Hematopoietic multipotent progenitor cell (in vitro differentiated cells): ENCODE data around the gene COA5. TPM values are rescaled to one million over a fixed set of nuclear protein-coding genes. Genes with fewer than 3 reads are reported as not detected.
A peak's percentile ranks its signal among the peaks of the same experiment; 100 is the strongest.
"Not testable (repeated sequence)": the region's sequence is repeated elsewhere in the genome, so short reads cannot be mapped to it uniquely, and the experiment has no call there.

Source experiments
- DNase-seq, 3 donors: peaks; one replicate each; pipeline ENCODE4 v3.0.0-alpha.2; 2011 to 2015; ENCODE audit warnings: low read depth in 2 of 3, low spot score in 2 of 3
- total RNA-seq: library from RNA; depleted of rRNA; stranded (reverse); fragments of >200 nt; gene quantifications from one replicate; pipeline ENCODE4 v1.2.3, GENCODE V29; 2012

The COA5 gene
- total RNA-seq, 1 donor: 14.5 TPM

GRCh38 chr2:98607104-98607503 lies 1.2 kb downstream of the COA5 start:
- peak in 1 of 3 donors; percentile 6 for DNase-seq

GRCh38 chr2:98606431-98606830 lies 1.9 kb downstream of the COA5 start:
- DNase-seq: no peak

GRCh38 chr2:98605076-98605475 lies 3.2 kb downstream of the COA5 start:
- DNase-seq: no peak

GRCh38 chr2:98604547-98604946 lies 3.8 kb downstream of the COA5 start:
- DNase-seq: no peak

DNA sequence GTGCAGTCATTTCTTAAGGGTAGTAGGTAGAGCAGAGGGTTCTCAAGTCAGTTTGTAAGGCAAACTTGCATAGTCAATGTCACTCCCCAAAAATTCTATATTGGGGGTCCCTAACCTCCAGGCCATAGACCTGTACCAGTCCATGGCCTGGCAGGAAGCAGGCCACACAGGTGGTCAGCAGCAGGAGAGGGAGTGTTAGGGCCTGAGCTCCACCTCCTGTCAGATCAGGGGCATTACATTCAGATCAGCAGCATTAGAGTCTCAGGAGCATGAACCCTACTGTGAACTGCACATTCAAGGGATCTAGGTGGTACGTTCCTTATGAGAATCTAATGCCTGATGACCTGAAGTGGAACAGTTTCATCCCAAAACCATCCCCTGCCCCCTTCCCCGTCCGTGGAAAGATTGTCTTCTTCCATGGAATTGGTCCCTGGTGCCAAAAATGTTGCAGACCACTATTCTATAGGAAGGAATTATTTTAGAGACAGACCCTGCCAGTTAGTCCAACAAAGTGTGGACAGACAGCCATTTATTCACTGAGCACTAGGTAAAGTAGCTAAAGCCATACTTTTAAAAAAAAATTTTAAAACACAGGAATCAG lies 6.7 kb downstream of the COA5 start:
- peak in 2 of 3 donors; percentile 18 to 30 for DNase-seq

GRCh38 chr2:98598781-98599428 lies 9.4 kb downstream of the COA5 start:
- DNase-seq: no peak

GRCh38 chr2:98594665-98595064 lies 13.6 kb downstream of the COA5 start:
- not testable (repeated sequence) for DNase-seq

DNA sequence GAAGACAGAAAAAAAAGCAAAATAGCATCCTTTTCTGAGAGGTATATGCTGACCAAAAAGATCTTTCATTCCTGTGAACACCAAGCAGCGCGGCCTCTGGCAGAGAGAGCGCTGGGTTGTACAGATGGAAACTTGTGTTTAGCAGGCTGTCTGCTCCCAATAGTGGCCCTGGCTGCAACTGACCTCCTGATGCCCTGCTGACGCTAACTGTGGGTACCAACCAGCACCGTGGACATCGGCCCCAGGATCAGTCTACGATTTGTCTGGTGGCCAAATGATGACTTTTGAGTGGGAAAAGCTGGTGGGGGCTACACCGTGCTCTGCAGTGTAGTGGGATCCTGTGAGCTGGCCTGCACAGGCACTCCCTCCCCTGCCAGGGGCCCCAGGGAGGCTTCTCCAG lies 15.7 kb downstream of the COA5 start:
- DNase-seq: no peak

DNA sequence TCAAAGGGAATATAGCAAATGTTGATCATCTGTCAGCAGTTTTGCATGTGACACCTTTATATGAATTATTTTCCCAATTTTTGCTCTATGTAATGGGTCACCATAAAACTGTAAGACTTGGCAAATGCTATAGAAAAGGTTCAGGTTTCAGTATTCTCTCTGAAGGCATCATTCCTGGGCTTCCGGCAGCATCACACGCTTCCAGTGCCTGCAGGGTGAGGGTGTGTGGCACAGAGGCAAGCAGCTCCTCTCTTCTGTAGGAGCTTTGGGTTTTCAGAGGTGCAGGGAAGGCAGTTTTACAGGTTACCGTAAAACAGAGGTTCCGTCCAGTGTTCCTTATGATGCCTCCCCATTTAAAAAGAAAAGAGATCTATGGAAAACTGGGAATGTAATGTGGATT lies 18.8 kb downstream of the COA5 start:
- no peak for DNase-seq

GRCh38 chr2:98588880-98589431 lies 19.4 kb downstream of the COA5 start:
- no peak for DNase-seq

DNA sequence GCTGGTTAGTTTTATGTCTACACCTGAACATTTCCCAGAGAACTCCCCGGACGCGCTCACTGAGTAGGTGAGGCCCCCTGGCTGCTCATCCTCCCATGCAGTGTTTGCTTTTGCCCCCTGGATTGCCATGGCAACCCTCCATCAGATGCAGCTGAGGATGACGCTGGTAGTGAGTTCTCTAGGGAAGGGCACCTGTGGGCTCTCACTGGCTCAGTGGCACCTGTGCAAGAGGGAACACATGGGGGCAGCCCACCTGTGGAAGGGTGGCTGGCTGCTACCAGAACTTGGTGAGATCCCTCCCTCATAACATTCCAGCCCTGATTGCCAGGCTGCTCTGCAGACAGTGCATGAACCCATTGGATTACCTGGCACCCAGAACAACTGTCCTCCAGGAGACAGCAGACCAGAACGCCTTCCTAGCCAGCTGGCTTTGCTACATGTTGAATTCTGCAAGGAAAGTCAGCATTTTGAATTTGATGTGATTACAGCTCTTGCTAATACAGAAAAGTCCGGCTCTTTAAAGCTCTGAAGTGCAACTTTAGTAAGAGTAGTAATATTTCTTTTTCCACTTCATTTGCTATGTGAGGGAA lies 21.7 kb downstream of the COA5 start:
- DNase-seq: no peak

DNA sequence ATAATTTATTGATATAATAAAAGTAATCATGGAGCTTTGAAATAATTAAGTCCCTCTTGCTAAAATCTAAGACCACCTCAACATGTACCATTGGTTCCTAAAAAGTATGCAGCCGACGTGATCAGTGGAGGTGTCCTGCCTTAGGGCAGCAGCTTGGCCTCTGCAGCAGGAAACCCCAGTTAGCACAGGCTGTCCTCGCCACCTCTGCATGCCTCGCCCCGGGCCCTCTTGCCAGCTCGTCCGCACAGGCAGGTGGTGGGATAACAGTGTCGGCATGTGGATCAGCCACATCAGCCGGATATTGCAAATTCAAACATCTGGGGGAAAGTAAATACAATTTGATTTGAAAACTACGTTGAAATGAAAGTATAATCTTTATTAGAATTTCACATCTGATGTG lies 22.9 kb downstream of the COA5 start:
- DNase-seq: no peak

DNA sequence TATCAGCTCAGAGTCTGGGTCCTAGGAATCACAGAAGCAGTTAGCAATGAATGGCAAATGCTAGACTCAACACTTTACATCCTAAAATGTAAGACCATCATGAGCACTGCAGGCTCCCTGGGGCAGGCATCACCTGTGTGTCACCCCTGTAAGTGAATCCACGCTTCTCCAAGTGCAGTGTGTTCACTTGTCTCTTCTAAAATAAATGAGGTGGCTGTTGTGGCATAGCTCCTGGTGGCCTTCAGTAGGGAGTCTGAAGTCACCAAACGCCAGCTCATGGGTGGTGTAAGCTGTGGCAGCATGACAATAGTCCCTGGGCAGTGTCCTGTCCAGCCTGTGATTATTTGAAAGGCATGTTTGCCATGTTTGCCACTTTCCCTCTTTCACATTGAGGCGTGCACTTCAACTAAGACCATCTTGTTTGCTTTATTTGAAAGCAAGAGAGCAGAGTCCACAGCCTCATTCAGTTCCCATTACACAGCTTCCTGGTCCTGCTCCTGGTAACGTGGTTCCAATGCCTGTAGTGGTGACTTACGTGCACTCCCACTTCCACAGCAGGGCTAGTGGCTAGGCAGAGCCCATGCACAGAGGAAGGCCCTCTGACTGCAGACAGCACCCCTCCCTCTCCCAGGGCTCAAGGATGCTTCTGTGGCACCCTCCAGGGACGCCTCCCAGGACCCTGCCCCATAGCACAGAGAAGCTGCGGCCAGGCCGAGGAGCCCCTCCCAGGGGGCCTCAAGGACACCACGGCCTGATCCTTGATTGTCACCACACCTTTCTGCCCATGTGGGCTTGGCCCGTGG lies 24.3 kb downstream of the COA5 start:
- no peak for DNase-seq

DNA sequence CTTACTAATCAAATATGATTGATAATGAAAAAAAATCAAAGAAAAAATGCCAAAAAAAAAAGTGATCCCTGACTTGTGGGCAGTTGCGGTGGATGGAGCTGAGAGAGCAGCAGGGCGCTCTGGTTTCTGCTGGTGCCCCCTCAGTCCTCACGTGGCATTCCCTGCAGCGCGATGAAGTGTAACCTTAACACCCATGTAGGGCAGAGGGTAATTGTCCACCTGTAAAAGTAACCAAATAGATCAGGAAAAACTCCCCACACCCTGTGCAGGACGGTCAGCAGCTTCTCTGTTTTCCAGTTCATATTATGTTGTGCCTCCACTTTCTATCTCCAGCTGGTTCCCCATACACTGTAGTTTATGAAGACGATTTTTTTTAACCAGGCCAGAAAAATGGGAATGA lies 25.0 kb downstream of the COA5 start:
- DNase-seq: no peak

GRCh38 chr2:98582523-98582922 lies 25.8 kb downstream of the COA5 start:
- no peak for DNase-seq

DNA sequence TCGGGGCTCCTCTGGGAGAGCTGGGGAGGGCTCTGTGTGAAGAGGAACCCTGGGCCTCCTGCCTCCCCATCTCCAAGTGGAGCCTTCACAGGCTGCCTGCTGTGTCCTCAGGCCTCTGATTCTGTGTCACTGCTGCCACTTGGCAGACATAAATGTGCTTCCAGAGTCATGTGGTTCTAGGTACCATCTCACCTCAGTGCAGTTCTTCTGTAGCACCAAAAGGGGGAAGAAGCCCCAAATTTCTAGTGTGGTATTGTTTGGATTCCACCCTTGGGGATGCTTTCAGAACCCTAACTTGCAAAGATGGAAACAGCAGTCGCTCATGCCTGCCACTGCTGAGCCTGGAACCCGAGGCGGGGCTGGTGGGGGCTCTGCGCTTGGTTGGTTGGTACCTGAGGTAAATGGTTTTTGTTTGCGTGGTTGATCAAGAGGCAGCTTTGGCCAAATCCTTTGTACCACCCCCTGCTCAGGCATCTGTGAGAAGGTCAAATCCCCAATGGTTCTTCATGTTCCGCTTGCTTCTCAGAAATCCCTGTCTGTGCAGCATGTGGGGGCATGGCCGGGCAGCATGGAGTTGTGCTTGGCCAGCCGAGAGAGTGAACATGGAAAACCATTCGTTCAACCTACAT lies 27.5 kb downstream of the COA5 start:
- DNase-seq: no peak

DNA sequence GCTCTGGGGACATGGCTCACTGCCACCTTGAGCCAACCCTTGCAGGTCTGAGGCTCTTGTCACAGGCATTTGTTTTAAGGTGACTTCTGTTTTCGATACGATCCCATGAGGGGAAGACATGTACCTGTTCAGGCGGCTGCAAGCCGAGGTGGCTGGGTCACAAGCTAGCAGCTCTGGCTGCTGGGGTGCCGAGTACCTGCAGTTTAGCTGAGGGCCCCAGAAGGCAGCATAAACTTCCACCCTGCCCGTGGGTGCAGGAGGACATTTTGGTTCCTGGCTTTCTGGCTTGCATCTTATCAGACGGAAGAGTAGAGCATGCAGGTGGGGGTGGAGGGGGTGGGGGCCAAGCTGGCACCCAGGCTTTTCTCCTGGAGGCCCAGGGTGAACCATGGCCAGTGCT lies 28.4 kb downstream of the COA5 start:
- DNase-seq: no peak

DNA sequence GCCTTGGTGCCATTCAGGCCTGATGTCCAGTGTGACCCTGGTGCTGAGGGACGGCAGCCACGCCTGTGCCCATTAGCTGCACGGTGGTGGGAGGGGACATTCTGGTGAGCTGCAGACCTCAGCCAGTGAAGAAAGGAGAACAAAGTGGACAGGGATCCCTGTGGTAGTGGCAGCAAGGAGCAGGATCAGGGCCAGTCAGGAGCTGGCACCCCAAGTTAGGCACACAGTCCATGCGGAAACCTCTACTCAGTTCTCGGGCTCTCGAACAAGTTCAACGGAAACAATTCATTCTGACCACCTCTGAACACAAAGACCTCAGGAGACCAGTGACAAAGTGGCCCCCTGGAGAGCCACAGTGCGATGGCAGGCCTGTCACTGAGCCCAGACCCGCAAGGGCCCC lies 30.1 kb downstream of the COA5 start:
- no peak for DNase-seq

- DNase-seq: no peak
Observed at GRCh38 chr2:98577313-98577712, 31.0 kb downstream of the COA5 start.

DNA sequence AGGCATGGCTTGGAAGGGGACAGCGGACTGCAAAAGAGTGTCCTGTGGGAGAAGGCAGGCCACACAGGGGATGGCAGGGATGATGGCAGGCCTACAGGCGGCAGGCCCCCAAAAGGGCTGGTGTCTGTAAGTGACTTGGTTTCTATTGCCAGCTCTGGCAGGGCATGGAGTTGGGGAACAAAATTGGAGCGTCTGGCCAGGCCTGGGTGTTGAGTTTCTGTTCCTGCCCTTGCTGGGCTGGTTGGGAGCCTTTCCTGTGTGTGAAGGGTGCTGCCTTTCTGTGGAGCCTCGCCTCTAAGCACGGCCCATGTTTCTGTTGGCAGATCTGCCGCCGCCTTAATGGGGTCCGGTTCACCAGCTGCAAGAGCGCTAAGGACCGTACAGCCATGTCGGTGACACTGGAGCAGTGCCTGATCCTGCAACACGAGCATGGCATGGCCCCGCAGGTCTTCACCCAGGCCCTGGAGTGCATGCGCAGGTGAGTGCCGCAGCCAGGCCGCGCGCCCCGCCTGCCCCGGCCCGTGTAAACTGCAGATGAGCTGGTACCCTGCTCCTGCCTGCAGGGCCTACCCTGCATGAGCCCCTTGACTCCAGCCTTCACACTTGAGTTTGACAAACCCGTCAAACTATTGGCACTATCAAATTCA lies 31.5 kb downstream of the COA5 start:
- no peak for DNase-seq
